GM19463 (cell line): ENCODE results near the gene MGARP.
"Not testable (repeated sequence)": the region's sequence is repeated elsewhere in the genome, so short reads cannot be mapped to it uniquely, and the experiment has no call there.

Experiments used
- ATAC-seq: cut with Tn5 transposase; IDR thresholded peaks from one replicate; pipeline ENCODE4 v1.9.1; 2021; ENCODE audit warnings: mild to moderate bottlenecking, moderate library complexity; ENCODE audit not compliant: unreplicated experiment

Gene MGARP

GRCh38 chr4:139297001-139297410 is 17.0 kb upstream of the MGARP start:
- ATAC-seq, result no peak

- no peak for ATAC-seq
These were observed 15.9 kb upstream of the MGARP start for GRCh38 chr4:139295942-139296299.

GRCh38 chr4:139295206-139295941 is 15.3 kb upstream of the MGARP start:
- ATAC-seq, result peak; percentile 89

- ATAC-seq, result no peak
These were observed 6.2 kb upstream of the MGARP start for GRCh38 chr4:139286186-139286698.

- ATAC-seq, result no peak
These were observed 2.7 kb upstream of the MGARP start for GRCh38 chr4:139282721-139283075.

- no peak for ATAC-seq
These were observed 2.2 kb upstream of the MGARP start for GRCh38 chr4:139282065-139282720.

- ATAC-seq, result no peak
These were observed 889 bp downstream of the MGARP start for GRCh38 chr4:139278912-139279759.

- no peak for ATAC-seq
These were observed 1.5 kb downstream of the MGARP start for GRCh38 chr4:139278485-139278884.

GRCh38 chr4:139275281-139275735 is 4.7 kb downstream of the MGARP start:
- ATAC-seq, result no peak

GRCh38 chr4:139274790-139275189 is 5.2 kb downstream of the MGARP start:
- no peak for ATAC-seq

GRCh38 chr4:139273835-139274234 is 6.2 kb downstream of the MGARP start:
- ATAC-seq, result no peak

- ATAC-seq, result no peak
These were observed 12.7 kb downstream of the MGARP start for GRCh38 chr4:139267301-139267700.

GRCh38 chr4:139266583-139267257 is 13.3 kb downstream of the MGARP start:
- peak; percentile 92 for ATAC-seq

GRCh38 chr4:139266208-139266582 is 13.8 kb downstream of the MGARP start:
- no peak for ATAC-seq

- ATAC-seq, result no peak
These were observed 14.4 kb downstream of the MGARP start for GRCh38 chr4:139265654-139266053.

- no peak for ATAC-seq
These were observed 23.7 kb downstream of the MGARP start for GRCh38 chr4:139256349-139256748.

- not testable (repeated sequence) for ATAC-seq
These were observed 24.4 kb downstream of the MGARP start for GRCh38 chr4:139255581-139255980.

GRCh38 chr4:139253713-139254112 is 26.3 kb downstream of the MGARP start:
- ATAC-seq, result no peak

GRCh38 chr4:139253046-139253445 is 27.0 kb downstream of the MGARP start:
- no peak for ATAC-seq

- ATAC-seq, result no peak
These were observed 32.3 kb downstream of the MGARP start for GRCh38 chr4:139247700-139248238.

- no peak for ATAC-seq
These were observed 32.8 kb downstream of the MGARP start for GRCh38 chr4:139247241-139247640.
